GM18511 (cell line): Measurements from ENCODE around the gene YTHDF1.
"Not testable (repeated sequence)": the region's sequence is repeated elsewhere in the genome, so short reads cannot be mapped to it uniquely, and the experiment has no call there.

Source experiments
- ATAC-seq: cut with Tn5 transposase; IDR thresholded peaks from one replicate; pipeline ENCODE4 v1.9.1; 2021; ENCODE audit warnings: mild to moderate bottlenecking, moderate library complexity; ENCODE audit not compliant: unreplicated experiment

Gene YTHDF1

GRCh38 chr20:63228806-63229205, 12.9 kb upstream of the YTHDF1 start:
- ATAC-seq, result no peak

GRCh38 chr20:63227260-63227659, 11.3 kb upstream of the YTHDF1 start:
- no peak for ATAC-seq

- no peak for ATAC-seq
These were observed 10.4 kb upstream of the YTHDF1 start for GRCh38 chr20:63226042-63226943.

GRCh38 chr20:63225082-63225454, 9.1 kb upstream of the YTHDF1 start:
- ATAC-seq, result no peak

- ATAC-seq, result no peak
These were observed 8.6 kb upstream of the YTHDF1 start for GRCh38 chr20:63224412-63225081.

- ATAC-seq, result no peak
These were observed 7.9 kb upstream of the YTHDF1 start for GRCh38 chr20:63223826-63224207.

- ATAC-seq, result no peak
These were observed 7.3 kb upstream of the YTHDF1 start for GRCh38 chr20:63223121-63223825.

GRCh38 chr20:63222541-63222940, 6.6 kb upstream of the YTHDF1 start:
- ATAC-seq, result no peak

- ATAC-seq, result not testable (repeated sequence)
These were observed 5.6 kb upstream of the YTHDF1 start for GRCh38 chr20:63221400-63222053.

GRCh38 chr20:63220696-63221399, 4.9 kb upstream of the YTHDF1 start:
- ATAC-seq, result no peak

GRCh38 chr20:63219866-63220521, 4.1 kb upstream of the YTHDF1 start:
- ATAC-seq, result no peak

- no peak for ATAC-seq
These were observed 3.5 kb upstream of the YTHDF1 start for GRCh38 chr20:63219447-63219821.

- no peak for ATAC-seq
These were observed 2.9 kb upstream of the YTHDF1 start for GRCh38 chr20:63218701-63219446.

GRCh38 chr20:63217706-63218105, 1.8 kb upstream of the YTHDF1 start:
- no peak for ATAC-seq

- no peak for ATAC-seq
These were observed 1.0 kb upstream of the YTHDF1 start for GRCh38 chr20:63216849-63217471.

- ATAC-seq, result peak; percentile 41
These were observed 560 bp downstream of the YTHDF1 start for GRCh38 chr20:63215101-63216040.

- no peak for ATAC-seq
These were observed 1.4 kb downstream of the YTHDF1 start for GRCh38 chr20:63214514-63214913.

- ATAC-seq, result no peak
These were observed 3.1 kb downstream of the YTHDF1 start for GRCh38 chr20:63212792-63213191.
